Activated naive CD8-positive, alpha-beta T cell treated with anti-CD3 and anti-CD28 coated beads, Interleukin-2, amount 50 U/mL, for 24 hours (primary cell): ENCODE measurements around the gene ZNF503.
A peak's percentile ranks its signal among the peaks of the same experiment; 100 is the strongest.
"Not testable (repeated sequence)": the region's sequence is repeated elsewhere in the genome, so short reads cannot be mapped to it uniquely, and the experiment has no call there.

ENCODE experiments used
- ATAC-seq: fragments of 150-1000 bp; cut with Tn5 transposase; one replicate; pipeline ENCODE4 v1.10.0; 2021
- DNase-seq: peaks from one replicate; pipeline ENCODE4 v3.0.0; 2021
- H3K27ac Mint-ChIP-seq: one replicate; pipeline ENCODE4 v1.8.0; 2021; ENCODE audit warnings: mild to moderate bottlenecking, mixed read lengths
- H3K27me3 Mint-ChIP-seq: one replicate; pipeline ENCODE4 v1.8.0; 2021; ENCODE audit warnings: mixed read lengths
- H3K36me3 Mint-ChIP-seq: one replicate; pipeline ENCODE4 v1.8.0; 2021; ENCODE audit warnings: low read depth, mixed read lengths
- H3K4me1 Mint-ChIP-seq: one replicate; pipeline ENCODE4 v1.8.0; 2021; ENCODE audit warnings: mixed read lengths
- H3K4me3 Mint-ChIP-seq: one replicate; pipeline ENCODE4 v1.8.0; 2021; ENCODE audit warnings: mild to moderate bottlenecking, moderate library complexity, mixed read lengths
- H3K9me3 Mint-ChIP-seq: one replicate; pipeline ENCODE4 v1.8.0; 2021; ENCODE audit warnings: mixed read lengths

ZNF503 gene

GRCh38 chr10:75395932-75396630 lies 5.5 kb downstream of the ZNF503 start:
- Mint-ChIP-seq H3K4me1 (peaks cover 12% of the 10 kb centered on the region), H3K4me3 (no peak overlapping the region), H3K36me3 (no peaks in the 10 kb centered on the region), H3K9me3 (no peaks in the 10 kb centered on the region), H3K27ac (no peak overlapping the region), H3K27me3 (peaks cover 59% of the 10 kb centered on the region)
- ATAC-seq (no peak), DNase-seq (no peak)

GRCh38 chr10:75395066-75395931 lies 6.3 kb downstream of the ZNF503 start:
- ATAC-seq (no peak), DNase-seq (peak; percentile 59)
- H3K27ac Mint-ChIP-seq, result no peak overlapping the region

DNA sequence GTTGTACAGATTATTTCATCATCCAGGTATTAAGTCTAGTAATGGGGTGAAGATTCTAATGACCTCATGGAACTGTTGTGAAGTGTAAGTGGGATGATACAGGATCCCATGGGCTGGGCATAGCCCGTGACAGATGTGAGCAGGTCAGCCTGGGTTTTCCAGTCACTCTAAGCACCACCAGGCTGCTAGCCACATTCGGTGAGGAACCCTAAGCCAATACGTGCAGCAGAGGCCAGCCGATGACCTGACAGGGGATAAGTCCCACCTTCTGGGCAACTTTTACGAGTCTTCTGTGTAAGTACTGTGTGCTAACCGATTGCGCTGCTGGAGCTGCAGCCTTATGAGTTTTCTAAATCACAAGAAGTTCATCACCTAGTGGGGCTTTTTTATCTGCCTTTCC lies 7.3 kb downstream of the ZNF503 start:
- no peak overlapping the region for H3K4me3 Mint-ChIP-seq
- ATAC-seq, result no peak
- no peaks in the 10 kb centered on the region for H3K36me3 Mint-ChIP-seq
- peaks cover 6% of the 10 kb centered on the region for H3K4me1 Mint-ChIP-seq
- H3K27ac Mint-ChIP-seq, result no peak overlapping the region
- DNase-seq, result no peak
- no peaks in the 10 kb centered on the region for H3K9me3 Mint-ChIP-seq
- H3K27me3 Mint-ChIP-seq, result peaks cover 53% of the 10 kb centered on the region

More at GRCh38 chr10:75395066-75395931, 6.3 kb downstream of the ZNF503 start:
- Mint-ChIP-seq H3K4me1 (peaks cover 9% of the 10 kb centered on the region), H3K27me3 (peaks cover 56% of the 10 kb centered on the region), H3K4me3 (peak overlapping the region; percentile 16), H3K9me3 (no peaks in the 10 kb centered on the region), H3K36me3 (no peaks in the 10 kb centered on the region)

DNA sequence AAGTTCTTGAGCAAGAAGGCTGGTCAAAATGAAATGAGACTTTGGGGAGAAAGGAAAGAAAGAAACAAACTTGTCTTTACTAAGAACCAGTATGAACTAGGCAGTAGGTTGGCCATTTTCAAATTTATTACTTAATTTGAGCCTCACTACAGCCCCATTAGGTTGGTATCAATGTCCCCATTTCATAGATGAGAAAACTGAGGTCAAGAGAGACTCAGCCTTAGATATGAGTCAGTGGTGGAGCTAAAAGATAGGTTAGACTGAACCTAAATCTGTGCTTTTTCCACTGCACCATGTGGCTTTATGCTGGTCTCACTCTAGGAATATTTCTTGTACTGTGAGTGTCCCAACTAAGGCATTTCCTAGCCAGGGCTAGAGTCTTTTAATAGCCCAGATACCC lies 8.8 kb downstream of the ZNF503 start:
- Mint-ChIP-seq H3K36me3 (no peaks in the 10 kb centered on the region), H3K27me3 (peaks cover 45% of the 10 kb centered on the region), H3K4me3 (no peak overlapping the region), H3K4me1 (peaks cover 6% of the 10 kb centered on the region), H3K9me3 (no peaks in the 10 kb centered on the region), H3K27ac (no peak overlapping the region)
- ATAC-seq (no peak), DNase-seq (no peak)

GRCh38 chr10:75392271-75392670 lies 9.3 kb downstream of the ZNF503 start:
- Mint-ChIP-seq H3K27me3 (peaks cover 43% of the 10 kb centered on the region), H3K4me3 (no peak overlapping the region), H3K4me1 (peaks cover 6% of the 10 kb centered on the region), H3K9me3 (no peaks in the 10 kb centered on the region), H3K36me3 (no peaks in the 10 kb centered on the region), H3K27ac (no peak overlapping the region)
- ATAC-seq (no peak), DNase-seq (no peak)

DNA sequence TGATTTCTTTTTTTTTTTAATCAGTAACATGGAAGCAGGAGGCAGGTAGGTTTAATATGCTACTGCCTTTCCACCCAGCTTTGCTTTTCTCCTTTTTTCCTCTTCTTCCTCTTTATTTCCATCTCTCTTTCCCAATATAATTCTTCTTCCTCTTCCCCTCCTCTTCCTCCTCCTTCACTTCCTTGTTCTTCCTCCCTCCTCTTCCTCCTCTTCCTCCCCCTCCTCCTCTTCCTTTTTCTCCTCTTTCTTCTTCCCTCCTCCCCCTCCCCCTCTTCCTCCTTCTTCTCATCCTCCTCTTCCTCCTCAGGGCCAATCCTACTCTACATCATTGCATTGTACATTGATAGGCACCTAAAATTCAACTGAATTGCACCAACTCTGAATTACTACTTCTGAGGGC lies 11.4 kb downstream of the ZNF503 start:
- Mint-ChIP-seq H3K9me3 (no peaks in the 10 kb centered on the region), H3K4me1 (peaks cover 4% of the 10 kb centered on the region), H3K27ac (no peak overlapping the region), H3K27me3 (peaks cover 41% of the 10 kb centered on the region), H3K36me3 (no peaks in the 10 kb centered on the region), H3K4me3 (no peak overlapping the region)
- no peak for ATAC-seq
- no peak for DNase-seq

DNA sequence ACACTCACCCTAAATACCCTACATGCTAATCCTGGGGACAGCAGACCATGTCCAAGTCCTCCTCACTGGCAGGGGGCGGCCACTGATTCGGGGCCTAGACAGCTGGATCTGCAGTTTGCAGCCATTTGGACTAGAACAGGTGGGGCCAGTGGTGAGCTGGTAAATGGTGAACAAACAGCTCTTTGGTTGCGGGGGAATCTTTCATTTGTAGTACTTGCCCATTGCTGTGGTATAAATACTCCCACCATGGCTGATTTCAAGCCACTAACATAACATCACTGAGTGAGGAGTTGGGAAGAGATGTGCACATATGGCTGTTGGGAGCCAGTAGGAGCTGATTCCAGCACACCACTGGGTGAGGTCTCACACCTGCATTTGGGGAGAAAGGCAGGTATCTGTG lies 13.5 kb downstream of the ZNF503 start:
- DNase-seq (no peak), ATAC-seq (no peak)
- no peak overlapping the region for H3K4me3 Mint-ChIP-seq
- H3K9me3 Mint-ChIP-seq, result no peaks in the 10 kb centered on the region
- H3K36me3 Mint-ChIP-seq, result no peaks in the 10 kb centered on the region
- H3K27ac Mint-ChIP-seq, result no peak overlapping the region
- peaks cover 26% of the 10 kb centered on the region for H3K27me3 Mint-ChIP-seq
- no peaks in the 10 kb centered on the region for H3K4me1 Mint-ChIP-seq

GRCh38 chr10:75386128-75386527 lies 15.4 kb downstream of the ZNF503 start:
- DNase-seq, result no peak
- Mint-ChIP-seq H3K27me3 (peaks cover 13% of the 10 kb centered on the region), H3K27ac (no peak overlapping the region), H3K36me3 (no peaks in the 10 kb centered on the region), H3K4me1 (no peaks in the 10 kb centered on the region), H3K9me3 (no peaks in the 10 kb centered on the region), H3K4me3 (no peak overlapping the region)
- ATAC-seq, result no peak

DNA sequence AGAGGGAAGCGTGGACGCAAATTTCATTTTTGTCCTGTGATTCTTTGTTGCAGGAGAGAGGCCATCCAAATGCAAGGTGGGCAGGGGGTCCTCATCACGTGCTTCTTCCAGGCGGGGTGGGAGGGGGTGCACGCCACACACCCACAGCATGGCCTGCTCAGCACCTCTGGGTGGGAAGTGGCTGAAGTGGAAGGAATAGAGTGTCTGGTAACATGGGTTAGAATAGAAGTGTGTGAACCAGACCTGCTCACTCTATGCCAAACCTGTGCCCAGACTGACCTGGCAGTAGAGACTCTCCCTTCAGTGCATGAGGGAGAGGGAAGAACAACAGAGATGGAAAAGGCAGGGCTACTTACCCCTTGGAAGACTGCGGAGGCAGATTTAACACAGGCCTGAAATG lies 21.7 kb downstream of the ZNF503 start:
- Mint-ChIP-seq H3K4me1 (no peaks in the 10 kb centered on the region), H3K36me3 (no peaks in the 10 kb centered on the region), H3K27ac (no peak overlapping the region), H3K9me3 (no peaks in the 10 kb centered on the region), H3K27me3 (peaks cover 3% of the 10 kb centered on the region), H3K4me3 (no peak overlapping the region)
- ATAC-seq (no peak), DNase-seq (no peak)

GRCh38 chr10:75379212-75379724 lies 22.3 kb downstream of the ZNF503 start:
- H3K9me3 Mint-ChIP-seq, result no peaks in the 10 kb centered on the region
- no peak overlapping the region for H3K4me3 Mint-ChIP-seq
- H3K27ac Mint-ChIP-seq, result no peak overlapping the region
- H3K36me3 Mint-ChIP-seq, result no peaks in the 10 kb centered on the region
- DNase-seq (no peak), ATAC-seq (no peak)
- peaks cover 5% of the 10 kb centered on the region for H3K27me3 Mint-ChIP-seq
- H3K4me1 Mint-ChIP-seq, result no peaks in the 10 kb centered on the region

GRCh38 chr10:75378379-75378778 lies 23.2 kb downstream of the ZNF503 start:
- H3K27me3 Mint-ChIP-seq, result peaks cover 4% of the 10 kb centered on the region
- H3K4me1 Mint-ChIP-seq, result no peaks in the 10 kb centered on the region
- ATAC-seq, result no peak
- DNase-seq, result no peak
- no peak overlapping the region for H3K27ac Mint-ChIP-seq
- H3K9me3 Mint-ChIP-seq, result no peaks in the 10 kb centered on the region
- no peak overlapping the region for H3K4me3 Mint-ChIP-seq
- no peaks in the 10 kb centered on the region for H3K36me3 Mint-ChIP-seq

- no peak for ATAC-seq
- Mint-ChIP-seq H3K4me1 (no peaks in the 10 kb centered on the region), H3K27me3 (peaks cover 4% of the 10 kb centered on the region), H3K27ac (no peak overlapping the region), H3K4me3 (no peak overlapping the region), H3K36me3 (no peaks in the 10 kb centered on the region), H3K9me3 (no peaks in the 10 kb centered on the region)
- DNase-seq, result no peak
These were observed 23.7 kb downstream of the ZNF503 start for GRCh38 chr10:75377869-75378268.

GRCh38 chr10:75375838-75376237 lies 25.7 kb downstream of the ZNF503 start:
- no peaks in the 10 kb centered on the region for H3K9me3 Mint-ChIP-seq
- peaks cover 6% of the 10 kb centered on the region for H3K27me3 Mint-ChIP-seq
- ATAC-seq, result no peak
- no peak for DNase-seq
- H3K4me3 Mint-ChIP-seq, result no peak overlapping the region
- H3K27ac Mint-ChIP-seq, result no peak overlapping the region
- H3K4me1 Mint-ChIP-seq, result no peaks in the 10 kb centered on the region
- H3K36me3 Mint-ChIP-seq, result no peaks in the 10 kb centered on the region

- Mint-ChIP-seq H3K4me3 (no peak overlapping the region), H3K4me1 (no peaks in the 10 kb centered on the region), H3K27me3 (peaks cover 8% of the 10 kb centered on the region), H3K27ac (no peak overlapping the region), H3K9me3 (peaks cover 4% of the 10 kb centered on the region), H3K36me3 (no peaks in the 10 kb centered on the region)
- DNase-seq (no peak), ATAC-seq (no peak)
These were observed 30.6 kb downstream of the ZNF503 start for GRCh38 chr10:75371010-75371409.

GRCh38 chr10:75369838-75370237 lies 31.7 kb downstream of the ZNF503 start:
- H3K27ac Mint-ChIP-seq, H3K4me3 Mint-ChIP-seq, H3K36me3 Mint-ChIP-seq, H3K27me3 Mint-ChIP-seq, H3K4me1 Mint-ChIP-seq, DNase-seq, ATAC-seq, H3K9me3 Mint-ChIP-seq: not testable (repeated sequence)
